AG04450 (cell line): ENCODE data around the gene STAT4. TPM values are rescaled to one million over a fixed set of nuclear protein-coding genes. Genes with fewer than 3 reads are reported as not detected.

ENCODE experiments used
- CTCF ChIA-PET: fragments of 300-600, 350-600 bp; formaldehyde crosslinking; extraction: SDS; loops from one replicate; lab custom pipeline; 2022; ENCODE audit warnings: antibody characterized with exemption, inconsistent platforms; lab: Charles Lee
- POLR2A ChIA-PET: fragments of 350-600 bp; formaldehyde crosslinking; extraction: SDS; loops from one replicate; lab custom pipeline; 2021; ENCODE audit warnings: antibody characterized with exemption, inconsistent platforms; lab: Yijun Ruan, JAX
- DNase-seq: peaks from one replicate; pipeline ENCODE4 v3.0.0-alpha.2; 2011; ENCODE audit warnings: low read depth, low spot score
- H3K27ac ChIP-seq: one replicate; pipeline ENCODE4 v1.5.1; 2012; ENCODE audit warnings: low read depth, low read length, control low read depth
- H3K27me3 ChIP-seq: one replicate; pipeline ENCODE4 v1.6.0; 2012; ENCODE audit warnings: low read length; ENCODE audit not compliant: control insufficient read depth, insufficient read depth
- H3K4me3 ChIP-seq: 2 replicates; pipeline ENCODE4 v1.5.1; 2011; ENCODE audit warnings: mild to moderate bottlenecking, low read depth, low read length, control low read depth
- H3K9me3 ChIP-seq: 2 replicates; pipeline ENCODE4 v1.5.1; 2012; ENCODE audit warnings: low read length; ENCODE audit not compliant: control insufficient read depth, insufficient read depth
- CTCF ChIP-seq: IDR thresholded peaks from 2 replicates; pipeline ENCODE4 v1.5.1; 2011; ENCODE audit warnings: low read depth, low read length, control low read depth, inconsistent platforms
- polyA plus RNA-seq: library from polyadenylated mRNA; depleted of rRNA; stranded (reverse); fragments of >200 nt; gene quantifications from 2 replicates; pipeline ENCODE4 v1.2.3, GENCODE V29; 2011

Gene STAT4
- polyA plus RNA-seq, 1 experiment, result 1.3 TPM

GRCh38 chr2:191015239-191015638, 135.6 kb downstream of the STAT4 start:
- no peaks in the 10 kb centered on the region for H3K27me3 ChIP-seq
- no peak for TF ChIP-seq CTCF
- DNase-seq, result no peak
- ChIA-PET POLR2A (no interaction called here), CTCF (interaction anchor here (1.3 kb wide), 1 partner anchor 141 kb away, joined by 4 read pairs; no protein-coding TSS in a partner anchor)
- H3K27ac ChIP-seq, result no peak overlapping the region
- no peak overlapping the region for H3K4me3 ChIP-seq
- no peaks in the 10 kb centered on the region for H3K9me3 ChIP-seq

DNA sequence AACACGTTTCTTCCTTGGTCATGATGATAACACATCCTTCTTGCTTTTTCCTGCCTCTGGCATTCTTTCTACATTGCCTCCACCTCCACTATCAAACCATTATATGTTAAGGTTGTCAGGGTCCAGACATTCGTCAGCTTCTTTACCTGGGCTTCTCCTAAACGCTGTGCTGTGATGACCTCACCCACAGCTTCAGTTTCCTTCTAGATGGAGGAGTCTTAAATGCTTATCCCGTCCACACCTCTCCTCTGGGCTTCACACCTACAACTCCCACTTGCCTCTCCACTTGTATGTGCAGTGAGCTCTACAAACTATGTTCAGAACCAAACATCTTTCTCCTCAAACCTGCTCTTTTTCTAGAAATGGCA, 136.2 kb downstream of the STAT4 start:
- H3K4me3 ChIP-seq, result peak overlapping the region; percentile 65
- no peak for TF ChIP-seq CTCF
- CTCF ChIA-PET, result interaction anchor here (0.7 to 1.3 kb wide), 2 partner anchors 140 to 141 kb away, joined by 3 to 4 read pairs; no protein-coding TSS in a partner anchor
- POLR2A ChIA-PET, result interaction anchor here (0.7 to 1.2 kb wide), 3 partner anchors 32 to 37 kb away, joined by 3 to 11 read pairs (median 3); no protein-coding TSS in a partner anchor
- no peaks in the 10 kb centered on the region for H3K9me3 ChIP-seq
- DNase-seq, result no peak
- H3K27me3 ChIP-seq, result no peaks in the 10 kb centered on the region
- H3K27ac ChIP-seq, result peak overlapping the region; percentile 98

DNA sequence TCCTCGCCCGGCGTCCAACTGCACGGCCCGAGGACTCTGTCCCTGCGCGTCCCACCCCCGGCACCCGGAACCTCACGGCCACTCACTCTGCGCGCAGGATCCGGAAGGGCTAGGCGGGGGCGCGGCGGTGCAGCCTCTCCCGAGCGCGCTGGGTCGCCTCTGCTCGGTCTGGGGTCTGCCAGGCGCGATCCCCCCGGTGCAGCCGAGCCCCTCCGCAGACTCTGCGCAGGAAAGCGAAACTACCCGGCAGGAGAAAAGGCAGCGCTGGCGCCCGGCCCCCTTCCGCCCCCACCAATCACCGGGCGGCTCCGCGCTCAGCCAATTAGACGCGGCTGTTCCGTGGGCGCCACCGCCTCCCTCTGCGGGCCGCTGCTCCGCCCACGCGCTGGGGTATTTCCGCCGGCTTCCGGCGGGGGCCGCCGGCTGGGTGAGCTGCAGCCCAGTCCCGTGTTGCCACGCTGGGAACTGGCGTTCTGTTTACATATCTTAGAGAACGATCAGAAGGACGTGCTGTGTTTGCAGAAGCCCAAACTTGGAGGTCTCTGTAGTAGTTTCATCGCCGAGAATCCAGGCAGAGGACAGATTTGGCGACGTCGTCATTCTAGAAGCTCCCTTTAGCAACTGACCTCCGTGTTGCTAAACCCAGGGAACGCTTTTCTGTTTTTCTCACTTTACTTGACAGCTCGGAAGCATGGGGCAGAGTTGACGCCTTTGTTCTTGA, 136.7 kb downstream of the STAT4 start, which contains the start of gene STAT1:
STAT1 (minus strand) TSS at position 240 of the 721 bp plus-strand sequence. CDS start 4,168 bp downstream, outside the sequence.
- no peaks in the 10 kb centered on the region for H3K9me3 ChIP-seq
- no peaks in the 10 kb centered on the region for H3K27me3 ChIP-seq
- peak within 1 kb of the TSS; percentile 89 for H3K4me3 ChIP-seq
- ChIA-PET CTCF (interaction anchor here (0.7 to 1.3 kb wide), 2 partner anchors 141 to 142 kb away, joined by 3 to 4 read pairs; no protein-coding TSS in a partner anchor), POLR2A (interaction anchor here (0.7 to 1.4 kb wide), 4 partner anchors 32 to 38 kb away, joined by 3 to 11 read pairs (median 3); no protein-coding TSS in a partner anchor)
- peak; percentile 89 for DNase-seq
- no peak for TF ChIP-seq CTCF
- H3K27ac ChIP-seq, result peak within 1 kb of the TSS; percentile 98

- CTCF ChIA-PET, result interaction anchor here (2.2 to 2.7 kb wide), 2 partner anchors 38 to 142 kb away, joined by 7 to 8 read pairs; no protein-coding TSS in a partner anchor
Measured at GRCh38 chr2:191013682-191013931, 137.2 kb downstream of the STAT4 start.

More at GRCh38 chr2:191013682-191013931, 137.2 kb downstream of the STAT4 start:
- TF ChIP-seq CTCF, result no peak
- no peak for DNase-seq
- no peaks in the 10 kb centered on the region for H3K9me3 ChIP-seq
- peak overlapping the region; percentile 81 for H3K27ac ChIP-seq
- peak overlapping the region; percentile 89 for H3K4me3 ChIP-seq
- H3K27me3 ChIP-seq, result no peaks in the 10 kb centered on the region
- POLR2A ChIA-PET, result interaction anchor here (1.2 to 1.4 kb wide), 3 partner anchors 33 to 36 kb away, joined by 3 to 11 read pairs (median 3); no protein-coding TSS in a partner anchor
